Measurements from ENCODE around the gene PXDN.
"Not testable (repeated sequence)": the region's sequence is repeated elsewhere in the genome, so short reads cannot be mapped to it uniquely, and the experiment has no call there.

The PXDN gene

GRCh38 chr2:1758171-1758570 lies 13.9 kb upstream of the PXDN start:
- Histone ChIP-seq H3K27me3 (ENCODE audit: control insufficient read depth, low read length) (no peaks in the 10 kb centered on the region), H3K9me3 (ENCODE audit: control insufficient read depth, insufficient read depth, low read length) (peaks cover 21% of the 10 kb centered on the region; the same call in 1 of the 2 replicates), H3K79me2 (ENCODE audit: control insufficient read depth, low read length) (no peaks in the 10 kb centered on the region), H3K9me2 (replicated peaks; ENCODE audit: control insufficient read depth, low read length) (no peaks in the 10 kb centered on the region), H3K4me2 (ENCODE audit: low read length) (no peak overlapping the region), H3K4me1 (ENCODE audit: control insufficient read depth, low read length) (no peaks in the 10 kb centered on the region), H3K27ac (ENCODE audit: low read depth, low read length) (no peak overlapping the region), H3K4me3 (ENCODE audit: low read length) (no peak overlapping the region), H3F3A (ENCODE audit: control insufficient read depth, insufficient read depth) (no peaks in the 10 kb centered on the region), H4K20me1 (ENCODE audit: control insufficient read depth, insufficient read depth, low read depth, low read length) (no peaks in the 10 kb centered on the region), H3K36me3 (ENCODE audit: control insufficient read depth, low read length) (no peaks in the 10 kb centered on the region)
- no peak for TF ChIP-seq EZH2phosphoT487 (IDR thresholded peaks at IDR 0.05; ENCODE audit: borderline replicate concordance, low read length)

- Histone ChIP-seq H3K27me3 (ENCODE audit: control insufficient read depth, low read length) (no peaks in the 10 kb centered on the region), H3K4me3 (ENCODE audit: low read length) (no peak overlapping the region), H3K9me2 (replicated peaks; ENCODE audit: control insufficient read depth, low read length) (no peaks in the 10 kb centered on the region), H3K9me3 (ENCODE audit: control insufficient read depth, insufficient read depth, low read length) (peaks cover 21% of the 10 kb centered on the region; the same call in 1 of the 2 replicates), H3K79me2 (ENCODE audit: control insufficient read depth, low read length) (no peaks in the 10 kb centered on the region), H3F3A (ENCODE audit: control insufficient read depth, insufficient read depth) (no peaks in the 10 kb centered on the region), H4K20me1 (ENCODE audit: control insufficient read depth, insufficient read depth, low read depth, low read length) (no peaks in the 10 kb centered on the region), H3K4me1 (ENCODE audit: control insufficient read depth, low read length) (no peaks in the 10 kb centered on the region), H3K4me2 (ENCODE audit: low read length) (no peak overlapping the region), H3K36me3 (ENCODE audit: control insufficient read depth, low read length) (no peaks in the 10 kb centered on the region), H3K27ac (ENCODE audit: low read depth, low read length) (no peak overlapping the region)
- TF ChIP-seq EZH2phosphoT487 (IDR thresholded peaks at IDR 0.05; ENCODE audit: borderline replicate concordance, low read length) (no peak), CTCF (IDR thresholded peaks at IDR 0.05; ENCODE audit: low read depth, low read length, poor library complexity, severe bottlenecking) (no peak)
Measured at GRCh38 chr2:1757567-1757966, 13.3 kb upstream of the PXDN start.

- H3K27ac ChIP-seq (ENCODE audit: low read depth, low read length); H3K4me1 ChIP-seq (ENCODE audit: control insufficient read depth, low read length); H3K36me3 ChIP-seq (ENCODE audit: control insufficient read depth, low read length); H3K4me3 ChIP-seq (ENCODE audit: low read length); H3K79me2 ChIP-seq (ENCODE audit: control insufficient read depth, low read length); H3K9me2 ChIP-seq (replicated peaks; ENCODE audit: control insufficient read depth, low read length); H3K4me2 ChIP-seq (ENCODE audit: low read length); H3F3A ChIP-seq (ENCODE audit: control insufficient read depth, insufficient read depth); H4K20me1 ChIP-seq (ENCODE audit: control insufficient read depth, insufficient read depth, low read depth, low read length); H3K27me3 ChIP-seq (ENCODE audit: control insufficient read depth, low read length): not testable (repeated sequence)
- peaks cover 21% of the 10 kb centered on the region; the same call in 1 of the 2 replicates for H3K9me3 ChIP-seq (ENCODE audit: control insufficient read depth, insufficient read depth, low read length)
Measured at GRCh38 chr2:1757146-1757545, 12.8 kb upstream of the PXDN start.

- H3K79me2 ChIP-seq (ENCODE audit: control insufficient read depth, low read length), result no peaks in the 10 kb centered on the region
- H3K9me2 ChIP-seq (replicated peaks; ENCODE audit: control insufficient read depth, low read length), result no peaks in the 10 kb centered on the region
- H3K4me1 ChIP-seq (ENCODE audit: control insufficient read depth, low read length), result no peaks in the 10 kb centered on the region
- H3K9me3 ChIP-seq (ENCODE audit: control insufficient read depth, insufficient read depth, low read length), result peaks cover 21% of the 10 kb centered on the region; the same call in 1 of the 2 replicates
- no peak overlapping the region for H3K4me3 ChIP-seq (ENCODE audit: low read length)
- no peaks in the 10 kb centered on the region for H3K36me3 ChIP-seq (ENCODE audit: control insufficient read depth, low read length)
- H3K27ac ChIP-seq (ENCODE audit: low read depth, low read length), result no peak overlapping the region
- TF ChIP-seq EZH2phosphoT487 (IDR thresholded peaks at IDR 0.05; ENCODE audit: borderline replicate concordance, low read length), result no peak
- no peak for TF ChIP-seq CTCF (IDR thresholded peaks at IDR 0.05; ENCODE audit: low read depth, low read length, poor library complexity, severe bottlenecking)
- H3K4me2 ChIP-seq (ENCODE audit: low read length), result no peak overlapping the region
- no peaks in the 10 kb centered on the region for H4K20me1 ChIP-seq (ENCODE audit: control insufficient read depth, insufficient read depth, low read depth, low read length)
- no peaks in the 10 kb centered on the region for H3K27me3 ChIP-seq (ENCODE audit: control insufficient read depth, low read length)
- H3F3A ChIP-seq (ENCODE audit: control insufficient read depth, insufficient read depth), result no peaks in the 10 kb centered on the region
Measured at GRCh38 chr2:1756456-1756855, 12.1 kb upstream of the PXDN start.

Measured in DOHH2 (cell line).